CD4-positive, alpha-beta T cell treated with Interleukin-15 for 4 hours (primary cell): ENCODE data around the gene MTF2.

Source experiments
- DNase-seq: peaks from one replicate; pipeline ENCODE4 v3.0.0-alpha.2; 2020; ENCODE audit warnings: low spot score

The MTF2 gene

GRCh38 chr1:93083979-93084378 is 4.9 kb downstream of the MTF2 start:
- no peak for DNase-seq

DNA sequence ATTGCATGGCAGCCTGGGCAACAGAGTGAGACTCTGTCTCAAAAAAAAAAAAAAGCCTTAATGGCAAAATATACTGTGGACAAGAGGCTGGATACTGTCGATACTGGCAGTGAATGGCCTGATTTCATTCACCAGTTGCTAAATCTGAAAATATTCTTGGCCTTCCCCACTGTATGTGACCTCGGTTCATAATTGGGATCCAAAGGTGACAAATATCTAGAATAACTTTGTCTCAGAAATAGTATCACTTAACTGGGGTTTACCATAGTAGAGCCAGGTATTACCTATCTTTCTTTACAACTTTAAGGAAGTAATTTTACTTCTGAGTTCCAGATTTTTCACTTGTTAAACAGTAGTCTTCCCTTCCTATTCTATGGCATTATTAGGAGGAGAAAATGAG is 8.4 kb downstream of the MTF2 start:
- no peak for DNase-seq

DNA sequence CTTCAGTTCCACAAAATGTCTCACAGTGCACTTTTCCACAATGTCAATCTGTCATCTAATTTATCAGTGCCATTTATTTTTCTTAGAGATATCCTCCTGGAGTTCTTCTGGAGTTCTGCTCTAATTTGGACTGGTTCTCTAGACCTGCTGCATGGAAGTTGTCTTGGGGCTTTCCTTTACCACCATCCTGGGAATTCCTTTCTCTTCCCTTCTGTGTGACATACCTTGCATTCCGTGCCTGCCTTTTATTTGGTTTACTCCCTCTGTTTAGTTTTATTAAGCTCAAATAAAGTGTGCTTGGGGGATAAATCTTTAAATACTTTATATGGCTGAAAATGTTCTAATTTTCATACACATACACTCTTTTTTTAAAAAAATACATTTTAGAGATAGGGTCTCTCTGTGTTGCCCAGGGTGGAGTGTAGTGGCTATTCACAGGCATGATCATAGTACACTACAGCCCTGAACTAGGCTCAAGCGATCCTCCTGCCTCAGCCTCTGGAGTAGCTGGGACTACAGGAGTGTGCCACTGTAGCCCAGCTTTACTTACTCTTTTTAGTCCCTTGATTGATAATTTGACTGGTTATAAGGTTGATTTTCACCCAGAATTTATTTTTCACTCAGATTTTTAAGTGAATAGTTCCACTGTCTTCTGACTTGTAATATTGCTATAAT is 14.4 kb downstream of the MTF2 start:
- DNase-seq = no peak

DNA sequence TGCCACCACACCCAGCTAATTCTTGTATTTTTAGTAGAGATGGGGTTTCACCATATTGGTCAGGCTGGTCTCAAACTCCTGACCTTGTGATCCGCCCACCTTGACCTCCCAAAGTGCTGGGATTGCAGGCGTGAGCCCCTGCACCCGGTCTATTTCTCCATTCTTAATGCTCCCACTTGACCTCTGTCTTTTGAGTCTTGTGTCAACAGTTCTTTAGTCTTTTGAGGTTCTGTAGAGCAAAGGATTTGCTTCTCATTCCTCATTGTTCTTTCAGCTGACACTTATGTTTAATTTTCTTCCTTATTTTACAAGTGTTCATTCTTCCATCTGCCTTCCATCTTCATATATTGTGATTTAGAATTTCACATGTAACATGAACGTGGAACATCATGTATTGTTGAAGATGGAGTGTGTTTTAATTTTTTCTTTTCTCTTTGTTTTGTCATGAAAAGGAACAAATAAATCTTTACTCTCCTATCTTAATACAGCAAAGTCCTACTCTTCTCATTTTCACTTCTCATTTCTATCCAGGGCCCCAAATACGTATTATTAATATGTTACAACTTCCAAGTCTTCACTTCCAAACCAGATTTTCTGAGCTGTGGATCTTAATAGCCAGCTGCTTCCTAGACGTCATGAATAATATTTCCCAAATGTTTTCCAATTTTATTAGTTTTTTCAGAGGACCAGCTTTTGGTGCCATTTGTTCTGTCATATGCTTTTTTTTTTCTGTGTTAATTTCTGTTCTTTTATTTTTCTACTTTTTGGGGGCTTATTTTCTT is 16.9 kb downstream of the MTF2 start:
- no peak for DNase-seq

GRCh38 chr1:93102142-93102541 is 23.1 kb downstream of the MTF2 start:
- no peak for DNase-seq

DNA sequence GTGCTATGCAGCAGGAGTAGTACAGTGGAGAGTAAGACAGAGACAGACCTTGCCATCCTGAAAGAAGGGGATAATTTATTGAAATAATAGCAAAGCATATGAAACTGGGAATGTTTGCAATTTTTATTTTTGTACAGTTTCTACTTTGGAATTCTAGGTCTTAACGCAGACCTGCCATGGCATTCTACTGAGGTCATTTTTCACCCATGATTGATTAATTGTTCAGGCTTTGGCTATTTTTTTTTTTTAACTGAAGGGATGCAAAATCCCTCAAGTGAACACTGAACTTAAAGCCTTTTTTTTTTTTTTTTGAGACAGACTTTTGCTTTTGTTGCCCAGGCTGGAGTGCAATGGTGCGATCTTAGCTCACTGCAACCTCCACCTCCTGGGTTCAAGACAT is 27.1 kb downstream of the MTF2 start:
- DNase-seq = no peak

GRCh38 chr1:93107395-93107794 is 28.3 kb downstream of the MTF2 start:
- no peak for DNase-seq

GRCh38 chr1:93108335-93108734 is 29.3 kb downstream of the MTF2 start:
- no peak for DNase-seq

GRCh38 chr1:93109578-93109977 is 30.5 kb downstream of the MTF2 start:
- DNase-seq = no peak

DNA sequence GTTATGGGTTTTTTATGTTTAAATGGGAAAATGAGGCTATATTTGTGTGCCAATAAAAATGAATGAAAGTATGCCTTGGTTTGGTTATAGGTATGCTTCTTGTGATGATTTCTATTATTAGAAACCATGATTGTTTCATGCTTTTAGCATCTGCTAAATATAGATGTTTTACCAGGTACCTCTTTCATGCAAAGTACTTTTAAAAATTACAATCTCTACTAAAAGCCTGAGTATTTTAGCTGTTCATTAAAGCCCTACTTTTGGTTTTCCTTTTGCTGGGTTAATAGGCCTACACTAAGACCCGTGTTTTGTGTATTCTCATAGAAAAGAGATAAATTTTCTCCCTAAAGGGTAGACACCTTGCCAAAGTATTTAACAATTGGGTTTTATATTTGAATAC is 32.0 kb downstream of the MTF2 start:
- no peak for DNase-seq

- DNase-seq = no peak
Measured at GRCh38 chr1:93111561-93111960, 32.5 kb downstream of the MTF2 start.

DNA sequence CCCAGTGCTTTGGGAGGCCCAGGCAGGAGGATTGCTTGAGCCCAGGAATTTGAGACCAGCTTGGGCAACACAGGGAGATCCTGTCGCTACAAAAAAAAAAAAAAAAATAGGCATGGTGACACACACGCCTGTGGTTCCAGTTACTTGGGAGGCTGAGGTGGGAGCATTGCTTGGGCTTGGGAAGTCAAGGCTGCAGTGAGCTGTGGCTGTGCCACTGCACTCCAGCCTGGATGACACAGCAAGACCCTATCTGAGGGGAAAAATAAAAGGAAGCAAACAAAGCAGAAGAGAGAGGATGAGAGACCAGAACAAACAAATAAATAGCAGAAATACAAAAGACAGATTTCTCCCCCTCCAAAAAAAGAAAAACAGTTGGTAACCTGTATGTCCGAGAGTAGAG is 34.0 kb downstream of the MTF2 start:
- no peak for DNase-seq

DNA sequence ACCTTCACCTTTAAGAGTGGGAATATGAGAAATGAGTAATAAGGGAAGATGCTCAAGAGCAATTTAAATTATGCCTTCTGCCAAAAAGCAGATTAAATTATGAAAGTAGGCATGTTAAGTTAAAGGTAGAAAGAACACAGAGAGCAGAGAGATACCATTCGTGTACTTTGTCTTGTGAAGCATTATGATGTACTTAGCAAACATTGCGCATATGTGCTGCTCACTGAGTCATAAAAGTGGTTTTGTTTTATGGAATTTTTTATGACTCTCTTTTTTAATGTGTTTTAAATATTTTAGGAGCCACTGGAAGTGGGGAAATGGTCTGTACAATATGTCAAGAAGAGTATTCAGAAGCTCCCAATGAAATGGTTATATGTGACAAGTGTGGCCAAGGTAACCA is 35.3 kb downstream of the MTF2 start:
- DNase-seq = no peak

DNA sequence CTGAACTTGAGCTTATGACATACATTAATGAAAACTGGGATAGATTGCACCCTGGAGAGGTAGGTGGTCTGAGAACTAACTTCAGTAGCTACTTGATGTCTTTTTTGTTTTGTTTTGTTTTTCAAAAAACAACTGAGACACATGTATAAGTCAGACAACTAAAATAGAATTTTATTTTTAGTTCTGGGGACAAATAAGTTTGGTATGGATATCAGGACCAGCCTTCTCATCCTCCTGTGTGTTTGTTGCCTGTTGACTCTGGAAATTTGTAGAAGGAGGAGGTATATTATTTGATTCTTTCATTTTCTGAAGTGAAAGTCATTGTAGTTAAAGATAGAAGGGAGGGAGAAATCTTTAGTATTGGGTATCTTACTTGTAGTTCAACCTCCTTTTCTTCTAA is 41.5 kb downstream of the MTF2 start:
- no peak for DNase-seq

GRCh38 chr1:93123201-93123783 is 44.2 kb downstream of the MTF2 start:
- no peak for DNase-seq

DNA sequence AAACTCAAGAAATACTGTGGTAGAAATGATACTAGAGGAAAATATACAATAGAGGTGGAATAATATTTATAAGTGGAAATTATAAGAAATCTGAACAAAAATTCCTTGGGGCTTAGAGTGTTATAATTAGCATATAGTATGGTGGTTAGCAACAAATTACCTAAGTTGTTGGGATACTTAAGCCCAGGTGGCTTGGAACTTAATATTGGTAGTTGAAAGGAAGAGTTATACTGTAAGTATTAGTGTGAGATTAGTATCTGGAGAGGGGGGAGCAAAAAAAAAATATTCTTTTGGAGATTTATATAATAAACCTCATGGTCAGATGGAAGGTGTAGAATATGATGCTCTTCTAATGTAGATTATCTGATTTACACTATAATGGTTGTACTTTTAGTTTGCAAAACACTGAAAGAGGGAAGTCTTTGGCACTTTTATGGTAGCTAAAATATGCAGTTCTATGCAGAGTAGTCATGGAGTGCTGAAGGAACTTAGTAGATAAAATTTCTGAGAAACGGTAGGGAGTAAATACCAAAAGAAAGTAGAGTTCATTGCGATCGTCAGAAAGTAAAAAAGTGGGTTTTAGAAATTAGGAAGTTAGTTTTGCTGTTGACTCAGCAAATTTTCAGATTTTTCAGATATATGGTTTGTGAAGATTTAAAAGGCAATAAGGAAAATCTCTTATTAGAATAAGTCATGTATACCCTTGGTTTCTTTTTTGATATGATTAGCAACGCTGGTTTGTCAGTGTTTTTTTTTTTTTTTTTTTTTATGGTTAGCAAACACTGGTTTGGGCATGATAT is 45.7 kb downstream of the MTF2 start:
- no peak for DNase-seq

GRCh38 chr1:93129507-93130099 is 50.5 kb downstream of the MTF2 start:
- DNase-seq = no peak

GRCh38 chr1:93132638-93133037 is 53.6 kb downstream of the MTF2 start:
- no peak for DNase-seq

- DNase-seq = no peak
Measured at GRCh38 chr1:93136445-93136844, 57.4 kb downstream of the MTF2 start.

- no peak for DNase-seq
Measured at GRCh38 chr1:93137604-93138292, 58.7 kb downstream of the MTF2 start.

DNA sequence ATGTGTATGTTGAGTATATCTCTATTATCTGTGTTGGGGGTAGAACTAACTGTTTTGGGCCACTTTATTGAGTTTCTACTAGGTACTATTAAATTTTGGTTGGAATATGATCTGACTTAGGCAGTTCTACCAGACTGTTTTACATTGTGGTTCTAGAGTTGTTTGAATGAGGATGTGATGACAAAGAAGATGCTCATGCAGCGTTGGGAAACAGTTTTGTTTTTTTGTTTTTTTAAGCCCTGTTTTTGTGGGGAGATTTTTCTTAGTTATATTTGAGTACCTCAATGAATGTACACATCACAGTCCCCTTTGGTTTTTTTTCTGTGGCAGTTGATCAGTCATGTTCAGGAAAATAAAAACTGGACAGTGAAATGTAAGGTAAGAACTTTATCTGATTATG is 61.0 kb downstream of the MTF2 start:
- DNase-seq = no peak

GRCh38 chr1:93142161-93142560 is 63.1 kb downstream of the MTF2 start:
- no peak for DNase-seq
